HCT116 (cell line): ENCODE data around the gene AGPAT3.

Experiments used
- CEBPB ChIP-seq: IDR thresholded peaks from 2 replicates; pipeline ENCODE4 v1.6.1; 2012; ENCODE audit warnings: low read depth
- CTCF ChIP-seq, 3 experiments: fragments of 200-600 bp in 1 of 3; sonication (generic) in 1 of 3; IDR thresholded peaks in 2 of 3; conservative IDR thresholded peaks in 1 of 3; 2 replicates each; pipeline ENCODE4 v1.5.1; 2012 to 2017; ENCODE audit warnings: low read depth in 2 of 3, low read length in 2 of 3, antibody characterized with exemption in 1 of 3, borderline replicate concordance in 1 of 3, control low read depth in 1 of 3, mild to moderate bottlenecking in 1 of 3, mixed read lengths in 1 of 3, mixed run types in 1 of 3, moderate library complexity in 1 of 3; ENCODE audit not compliant: insufficient read depth in 1 of 3
- EGR1 ChIP-seq: IDR thresholded peaks from 2 replicates; pipeline ENCODE4 v1.6.1; 2012; ENCODE audit warnings: low read depth
- EZH2 ChIP-seq: fragments of 200-600 bp; sonication (generic); IDR thresholded peaks from 2 replicates; pipeline ENCODE4 v1.6.1; 2017; ENCODE audit warnings: antibody characterized with exemption, mixed run types
- MAX ChIP-seq: IDR thresholded peaks from 2 replicates; pipeline ENCODE4 v1.6.1; 2012
- POLR2A ChIP-seq: IDR thresholded peaks from 2 replicates; pipeline ENCODE4 v1.7.0; 2011; ENCODE audit warnings: borderline replicate concordance; ENCODE audit not compliant: insufficient read depth, insufficient read length; ENCODE audit errors: extremely low read depth
- POLR2AphosphoS5 ChIP-seq: IDR thresholded peaks from 2 replicates; pipeline ENCODE4 v1.6.1; 2011; ENCODE audit warnings: mild to moderate bottlenecking, low read depth, low read length, moderate library complexity
- SIN3A ChIP-seq: IDR thresholded peaks from 2 replicates; pipeline ENCODE4 v1.6.1; 2012; ENCODE audit warnings: low read depth
- SRF ChIP-seq: IDR thresholded peaks from 2 replicates; pipeline ENCODE4 v1.6.1; 2012; ENCODE audit warnings: low read depth
- ZBTB33 ChIP-seq: IDR thresholded peaks from 2 replicates; pipeline ENCODE4 v1.6.1; 2011; ENCODE audit warnings: mild to moderate bottlenecking, low read length, moderate library complexity; ENCODE audit not compliant: insufficient replicate concordance; ENCODE audit errors: extremely low read depth
- TF ChIP-seq, protein P1 (sequence below): IDR thresholded peaks from 2 replicates; pipeline ENCODE4 v1.6.1; 2012; ENCODE audit warnings: low read depth

DNA sequence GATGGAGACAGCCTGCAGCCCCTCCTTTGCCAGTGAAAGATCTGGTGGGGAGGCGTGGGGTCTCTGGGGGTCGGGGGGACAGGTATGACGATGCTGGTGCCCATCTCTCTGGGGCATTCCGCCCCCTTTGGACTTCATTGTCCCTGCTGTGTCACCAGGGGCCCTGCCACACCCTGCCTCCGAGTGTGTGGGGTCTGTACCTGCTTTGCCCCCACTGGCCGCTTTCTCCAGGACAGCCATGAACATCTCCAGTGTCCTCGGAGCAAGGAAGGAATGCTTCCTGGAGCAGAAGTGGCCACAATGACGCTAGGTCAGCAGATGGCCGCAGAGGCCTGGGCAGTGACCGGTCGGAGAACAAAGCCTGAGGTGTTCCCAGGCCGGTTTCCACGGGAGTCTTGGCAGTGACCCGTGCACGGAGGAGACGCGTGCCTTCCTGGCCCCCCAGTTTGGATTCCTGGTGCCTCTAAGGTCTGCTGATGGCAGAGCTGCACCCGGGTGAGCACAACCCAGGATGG is 128.5 kb downstream of the AGPAT3 start:
- TF ChIP-seq SIN3A (no peak), CTCF (IDR thresholded peaks at IDR 0.05 in 2 of 3, conservative IDR thresholded peaks at IDR 0.05 in 1 of 3; ENCODE audit: borderline replicate concordance in 1 of 3, insufficient read depth in 1 of 3, low read depth in 2 of 3, low read length in 2 of 3) (no peak), EZH2 (no peak), MAX (no peak), SRF (no peak), POLR2A (no peak), CEBPB (no peak), POLR2AphosphoS5 (no peak), EGR1 (no peak), ZBTB33 (no peak)
- TF ChIP-seq, protein P1, sequence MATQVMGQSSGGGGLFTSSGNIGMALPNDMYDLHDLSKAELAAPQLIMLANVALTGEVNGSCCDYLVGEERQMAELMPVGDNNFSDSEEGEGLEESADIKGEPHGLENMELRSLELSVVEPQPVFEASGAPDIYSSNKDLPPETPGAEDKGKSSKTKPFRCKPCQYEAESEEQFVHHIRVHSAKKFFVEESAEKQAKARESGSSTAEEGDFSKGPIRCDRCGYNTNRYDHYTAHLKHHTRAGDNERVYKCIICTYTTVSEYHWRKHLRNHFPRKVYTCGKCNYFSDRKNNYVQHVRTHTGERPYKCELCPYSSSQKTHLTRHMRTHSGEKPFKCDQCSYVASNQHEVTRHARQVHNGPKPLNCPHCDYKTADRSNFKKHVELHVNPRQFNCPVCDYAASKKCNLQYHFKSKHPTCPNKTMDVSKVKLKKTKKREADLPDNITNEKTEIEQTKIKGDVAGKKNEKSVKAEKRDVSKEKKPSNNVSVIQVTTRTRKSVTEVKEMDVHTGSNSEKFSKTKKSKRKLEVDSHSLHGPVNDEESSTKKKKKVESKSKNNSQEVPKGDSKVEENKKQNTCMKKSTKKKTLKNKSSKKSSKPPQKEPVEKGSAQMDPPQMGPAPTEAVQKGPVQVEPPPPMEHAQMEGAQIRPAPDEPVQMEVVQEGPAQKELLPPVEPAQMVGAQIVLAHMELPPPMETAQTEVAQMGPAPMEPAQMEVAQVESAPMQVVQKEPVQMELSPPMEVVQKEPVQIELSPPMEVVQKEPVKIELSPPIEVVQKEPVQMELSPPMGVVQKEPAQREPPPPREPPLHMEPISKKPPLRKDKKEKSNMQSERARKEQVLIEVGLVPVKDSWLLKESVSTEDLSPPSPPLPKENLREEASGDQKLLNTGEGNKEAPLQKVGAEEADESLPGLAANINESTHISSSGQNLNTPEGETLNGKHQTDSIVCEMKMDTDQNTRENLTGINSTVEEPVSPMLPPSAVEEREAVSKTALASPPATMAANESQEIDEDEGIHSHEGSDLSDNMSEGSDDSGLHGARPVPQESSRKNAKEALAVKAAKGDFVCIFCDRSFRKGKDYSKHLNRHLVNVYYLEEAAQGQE = no peak
